ENCODE data around the gene CFAP45. TPM values are rescaled to one million over a fixed set of nuclear protein-coding genes. Genes with fewer than 3 reads are reported as not detected.

CFAP45 gene
- total RNA-seq, 2 experiments from 2014 or later, result 1.0 to 1.3 TPM

GRCh38 chr1:159841749-159842148 lies 58.2 kb downstream of the CFAP45 start:
- Mint-ChIP-seq H3K9me3 (no peaks in the 10 kb centered on the region), H3K27me3 (peaks cover 12% of the 10 kb centered on the region), H3K4me1 (peaks cover 5% of the 10 kb centered on the region), H3K27ac (no peak overlapping the region), H3K36me3 (ENCODE audit: low read depth) (no peaks in the 10 kb centered on the region), H3K4me3 (no peak overlapping the region)
- ChIA-PET CTCF (interaction anchor here (1.0 to 1.1 kb wide), 2 partner anchors 22 to 38 kb away, joined by 3 read pairs; no protein-coding TSS in a partner anchor), POLR2A (interaction anchor here (1.4 kb wide), 1 partner anchor 12 kb away, joined by 5 read pairs; no protein-coding TSS in a partner anchor)
- no peak for DNase-seq

GRCh38 chr1:159839116-159839849 lies 60.7 kb downstream of the CFAP45 start:
- POLR2A ChIA-PET, result no interaction called here
- H3K36me3 Mint-ChIP-seq (ENCODE audit: low read depth), result no peaks in the 10 kb centered on the region
- no peak overlapping the region for H3K27ac Mint-ChIP-seq
- DNase-seq, result no peak
- CTCF ChIA-PET, result no interaction called here
- peaks cover 10% of the 10 kb centered on the region for H3K27me3 Mint-ChIP-seq
- peaks cover 5% of the 10 kb centered on the region for H3K4me1 Mint-ChIP-seq
- H3K4me3 Mint-ChIP-seq, result no peak overlapping the region
- H3K9me3 Mint-ChIP-seq, result no peaks in the 10 kb centered on the region

DNA sequence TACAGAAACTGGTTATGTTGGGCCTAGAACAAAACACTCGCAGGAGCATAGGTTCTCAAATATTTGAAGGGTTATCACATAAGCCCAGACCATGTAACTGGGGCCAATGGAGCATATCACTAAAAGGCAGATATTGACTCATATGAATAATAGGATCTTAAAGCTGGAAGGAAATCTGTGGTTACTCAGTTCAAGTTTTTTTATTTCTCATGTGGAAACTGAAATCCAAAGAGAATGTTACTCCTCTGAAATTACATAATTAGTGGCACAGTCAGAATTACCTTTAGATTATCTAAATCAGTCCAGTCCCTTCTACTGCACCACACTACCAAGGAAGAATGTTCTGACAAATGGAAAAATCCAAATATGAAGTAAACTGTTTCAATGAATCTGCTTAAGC lies 61.2 kb downstream of the CFAP45 start:
- no peaks in the 10 kb centered on the region for H3K9me3 Mint-ChIP-seq
- H3K4me3 Mint-ChIP-seq, result no peak overlapping the region
- ChIA-PET CTCF (no interaction called here), POLR2A (no interaction called here)
- no peak overlapping the region for H3K27ac Mint-ChIP-seq
- H3K4me1 Mint-ChIP-seq, result peaks cover 5% of the 10 kb centered on the region
- H3K27me3 Mint-ChIP-seq, result peaks cover 7% of the 10 kb centered on the region
- no peak for DNase-seq
- H3K36me3 Mint-ChIP-seq (ENCODE audit: low read depth), result no peaks in the 10 kb centered on the region

DNA sequence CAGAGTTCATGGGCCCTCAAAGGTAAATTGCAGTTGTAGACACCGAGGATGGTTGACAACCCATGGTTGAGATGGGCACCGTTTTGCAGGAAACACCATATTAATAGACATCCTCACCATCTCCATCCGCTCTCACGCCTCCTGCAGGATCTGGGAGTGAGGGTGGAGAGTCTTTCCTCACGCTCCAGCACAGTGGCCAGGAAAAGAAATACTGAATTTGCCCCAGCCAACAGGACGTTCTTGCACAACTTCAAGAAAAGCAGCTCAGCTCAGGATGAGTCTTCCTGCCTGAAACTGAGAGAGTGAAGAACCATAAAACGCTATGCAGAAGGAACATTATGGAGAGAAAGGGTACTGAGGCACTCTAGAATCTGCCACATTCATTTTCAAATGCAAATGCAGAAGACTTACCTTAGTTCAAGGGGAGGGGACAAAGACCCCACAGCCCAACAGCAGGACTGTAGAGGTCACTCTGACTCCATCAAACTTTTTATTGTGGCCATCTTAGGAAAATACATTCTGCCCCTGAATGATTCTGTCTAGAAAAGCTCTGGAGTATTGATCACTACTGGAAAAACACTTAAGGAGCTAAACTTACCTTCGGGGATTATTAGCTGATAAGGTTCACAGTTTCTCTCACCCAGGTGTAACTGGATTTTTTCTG lies 64.0 kb downstream of the CFAP45 start:
- Mint-ChIP-seq H3K36me3 (ENCODE audit: low read depth) (no peaks in the 10 kb centered on the region), H3K9me3 (no peaks in the 10 kb centered on the region), H3K27ac (no peak overlapping the region), H3K4me1 (peaks cover 5% of the 10 kb centered on the region), H3K27me3 (peaks cover 9% of the 10 kb centered on the region), H3K4me3 (no peak overlapping the region)
- no peak for DNase-seq
- POLR2A ChIA-PET, result interaction anchor here (0.8 kb wide), 1 partner anchor 9 kb away, joined by 4 read pairs; no protein-coding TSS in a partner anchor
- CTCF ChIA-PET, result interaction anchor here (0.6 kb wide), 1 partner anchor 170 kb away, joined by 4 read pairs; no protein-coding TSS in a partner anchor

DNA sequence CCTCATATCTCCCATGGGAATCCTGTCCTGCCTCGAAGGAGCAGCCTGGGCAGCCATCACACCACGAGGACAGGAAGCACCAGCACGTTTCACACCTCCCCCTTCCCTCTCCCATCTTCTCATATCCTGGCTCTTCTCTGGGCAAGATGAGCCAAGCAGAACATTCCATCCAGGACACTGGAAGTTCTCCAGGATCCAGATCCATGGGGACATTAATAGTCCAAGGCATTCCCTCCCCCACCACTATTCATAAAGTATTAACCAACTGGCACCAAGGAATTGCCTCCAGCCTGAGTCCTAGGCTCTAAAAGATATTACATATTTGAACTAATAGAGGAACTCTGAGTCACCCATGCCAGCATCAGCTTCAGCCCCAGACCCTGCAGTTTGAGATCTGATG lies 64.6 kb downstream of the CFAP45 start:
- no peaks in the 10 kb centered on the region for H3K36me3 Mint-ChIP-seq (ENCODE audit: low read depth)
- peaks cover 5% of the 10 kb centered on the region for H3K4me1 Mint-ChIP-seq
- H3K9me3 Mint-ChIP-seq, result no peaks in the 10 kb centered on the region
- no peak for DNase-seq
- ChIA-PET POLR2A (no interaction called here), CTCF (no interaction called here)
- H3K27ac Mint-ChIP-seq, result no peak overlapping the region
- no peak overlapping the region for H3K4me3 Mint-ChIP-seq
- peaks cover 9% of the 10 kb centered on the region for H3K27me3 Mint-ChIP-seq

GRCh38 chr1:159832309-159832708 lies 67.7 kb downstream of the CFAP45 start:
- POLR2A ChIA-PET, result no interaction called here
- peaks cover 15% of the 10 kb centered on the region for H3K27me3 Mint-ChIP-seq
- CTCF ChIA-PET, result interaction anchor here (0.8 to 0.9 kb wide), 2 partner anchors 33 to 175 kb away, joined by 3 to 6 read pairs; no protein-coding TSS in a partner anchor
- DNase-seq, result no peak
- H3K9me3 Mint-ChIP-seq, result peaks cover 11% of the 10 kb centered on the region
- no peak overlapping the region for H3K4me3 Mint-ChIP-seq
- H3K4me1 Mint-ChIP-seq, result peaks cover 17% of the 10 kb centered on the region
- H3K27ac Mint-ChIP-seq, result no peak overlapping the region
- H3K36me3 Mint-ChIP-seq (ENCODE audit: low read depth), result peaks cover 10% of the 10 kb centered on the region

GRCh38 chr1:159831412-159832141 lies 68.4 kb downstream of the CFAP45 start:
- Mint-ChIP-seq H3K4me3 (no peak overlapping the region), H3K9me3 (peaks cover 11% of the 10 kb centered on the region), H3K4me1 (peaks cover 24% of the 10 kb centered on the region), H3K27ac (no peak overlapping the region), H3K36me3 (ENCODE audit: low read depth) (peaks cover 16% of the 10 kb centered on the region), H3K27me3 (peaks cover 15% of the 10 kb centered on the region)
- ChIA-PET CTCF (interaction anchor here (0.9 to 1.3 kb wide), 2 partner anchors 32 to 61 kb away, joined by 3 read pairs; no protein-coding TSS in a partner anchor), POLR2A (no interaction called here)
- DNase-seq, result no peak

- H3K4me3 Mint-ChIP-seq, result no peak overlapping the region
- CTCF ChIA-PET, result interaction anchor here (1.3 kb wide), 1 partner anchor 62 kb away, joined by 3 read pairs; no protein-coding TSS in a partner anchor
- POLR2A ChIA-PET, result no interaction called here
- no peak for DNase-seq
- peaks cover 11% of the 10 kb centered on the region for H3K9me3 Mint-ChIP-seq
- H3K36me3 Mint-ChIP-seq (ENCODE audit: low read depth), result peaks cover 18% of the 10 kb centered on the region
- H3K27ac Mint-ChIP-seq, result no peak overlapping the region
- peaks cover 14% of the 10 kb centered on the region for H3K27me3 Mint-ChIP-seq
- peaks cover 33% of the 10 kb centered on the region for H3K4me1 Mint-ChIP-seq
These were observed 69.2 kb downstream of the CFAP45 start for GRCh38 chr1:159830722-159831121.

DNA sequence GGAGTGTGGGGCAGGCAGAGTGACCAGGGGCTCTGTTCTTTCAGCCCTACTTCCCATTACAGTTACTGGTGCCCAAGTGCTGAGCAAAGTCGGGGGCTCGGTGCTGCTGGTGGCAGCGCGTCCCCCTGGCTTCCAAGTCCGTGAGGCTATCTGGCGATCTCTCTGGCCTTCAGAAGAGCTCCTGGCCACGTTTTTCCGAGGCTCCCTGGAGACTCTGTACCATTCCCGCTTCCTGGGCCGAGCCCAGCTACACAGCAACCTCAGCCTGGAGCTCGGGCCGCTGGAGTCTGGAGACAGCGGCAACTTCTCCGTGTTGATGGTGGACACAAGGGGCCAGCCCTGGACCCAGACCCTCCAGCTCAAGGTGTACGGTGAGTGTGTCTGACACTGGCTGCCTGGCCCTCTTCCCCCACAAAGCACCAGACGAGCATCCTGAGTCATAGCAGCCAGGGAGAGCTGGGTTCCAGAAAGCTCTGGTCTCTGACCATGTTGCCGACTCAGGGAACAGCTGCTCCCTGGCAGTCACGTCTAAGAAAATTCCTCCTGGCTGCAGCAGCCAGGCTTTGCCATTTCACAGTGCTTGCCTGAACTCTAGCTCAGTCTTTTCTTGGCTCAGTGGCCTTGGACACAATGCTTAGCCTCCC lies 70.0 kb downstream of the CFAP45 start:
- Mint-ChIP-seq H3K9me3 (peaks cover 11% of the 10 kb centered on the region), H3K4me3 (no peak overlapping the region), H3K36me3 (ENCODE audit: low read depth) (peaks cover 18% of the 10 kb centered on the region), H3K27me3 (peaks cover 18% of the 10 kb centered on the region), H3K4me1 (peaks cover 40% of the 10 kb centered on the region), H3K27ac (no peak overlapping the region)
- DNase-seq, result no peak
- POLR2A ChIA-PET, result interaction anchor here (1.4 kb wide), 1 partner anchor 95 kb away, joined by 3 read pairs; the partner anchor contains the start of gene TAGLN2
- CTCF ChIA-PET, result interaction anchor here (0.6 kb wide), 1 partner anchor 8 kb away, joined by 3 read pairs; no protein-coding TSS in a partner anchor

- Mint-ChIP-seq H3K27me3 (peaks cover 24% of the 10 kb centered on the region), H3K27ac (no peak overlapping the region), H3K4me3 (no peak overlapping the region), H3K9me3 (peaks cover 11% of the 10 kb centered on the region), H3K36me3 (ENCODE audit: low read depth) (peaks cover 18% of the 10 kb centered on the region), H3K4me1 (peaks cover 43% of the 10 kb centered on the region)
- ChIA-PET CTCF (interaction anchor here (0.6 kb wide), 1 partner anchor 9 kb away, joined by 3 read pairs; no protein-coding TSS in a partner anchor), POLR2A (interaction anchor here (1.4 kb wide), 1 partner anchor 96 kb away, joined by 3 read pairs; the partner anchor contains the start of gene TAGLN2)
- no peak for DNase-seq
These were observed 70.7 kb downstream of the CFAP45 start for GRCh38 chr1:159829273-159829634.

- peaks cover 11% of the 10 kb centered on the region for H3K9me3 Mint-ChIP-seq
- CTCF ChIA-PET, result no interaction called here
- peaks cover 18% of the 10 kb centered on the region for H3K36me3 Mint-ChIP-seq (ENCODE audit: low read depth)
- peaks cover 26% of the 10 kb centered on the region for H3K27me3 Mint-ChIP-seq
- peaks cover 43% of the 10 kb centered on the region for H3K4me1 Mint-ChIP-seq
- POLR2A ChIA-PET, result no interaction called here
- DNase-seq, result no peak
- H3K27ac Mint-ChIP-seq, result no peak overlapping the region
- no peak overlapping the region for H3K4me3 Mint-ChIP-seq
These were observed 71.2 kb downstream of the CFAP45 start for GRCh38 chr1:159828581-159829272.

GRCh38 chr1:159828176-159828575 lies 71.8 kb downstream of the CFAP45 start:
- peaks cover 11% of the 10 kb centered on the region for H3K9me3 Mint-ChIP-seq
- peaks cover 18% of the 10 kb centered on the region for H3K36me3 Mint-ChIP-seq (ENCODE audit: low read depth)
- ChIA-PET POLR2A (interaction anchor here (2.0 to 3.2 kb wide), 2 partner anchors 28 to 94 kb away, joined by 7 to 11 read pairs; no protein-coding TSS in a partner anchor), CTCF (interaction anchor here (0.6 to 1.7 kb wide), 3 partner anchors 23 to 98 kb away, joined by 3 to 5 read pairs (median 4); no protein-coding TSS in a partner anchor)
- DNase-seq, result no peak
- H3K27ac Mint-ChIP-seq, result no peak overlapping the region
- H3K27me3 Mint-ChIP-seq, result peaks cover 31% of the 10 kb centered on the region
- no peak overlapping the region for H3K4me3 Mint-ChIP-seq
- peaks cover 43% of the 10 kb centered on the region for H3K4me1 Mint-ChIP-seq

Measured in activated CD4-positive, alpha-beta memory T cell treated with anti-CD3 and anti-CD28 coated beads, Interleukin-2, amount 10 ng/mL, durations not matched to agents 7 days and 5 days (primary cell).